T-helper 9 cell (primary cell): Measurements from ENCODE around the gene ICAM5.
"Not testable (repeated sequence)": the region's sequence is repeated elsewhere in the genome, so short reads cannot be mapped to it uniquely, and the experiment has no call there.

ENCODE experiments used
- DNase-seq: peaks from one replicate; pipeline ENCODE4 v3.0.0-alpha.2; 2020

ICAM5 gene

GRCh38 chr19:10321874-10322835 lies 32.4 kb downstream of the ICAM5 start:
- DNase-seq, result no peak

- DNase-seq, result no peak
Observed at GRCh38 chr19:10325732-10326131, 36.0 kb downstream of the ICAM5 start.

GRCh38 chr19:10327793-10328192 lies 38.0 kb downstream of the ICAM5 start:
- DNase-seq, result no peak

GRCh38 chr19:10328558-10329429 lies 39.0 kb downstream of the ICAM5 start:
- DNase-seq, result no peak

GRCh38 chr19:10329555-10329954 lies 39.8 kb downstream of the ICAM5 start:
- no peak for DNase-seq

GRCh38 chr19:10332158-10332964 lies 42.6 kb downstream of the ICAM5 start:
- DNase-seq, result no peak

- DNase-seq, result peak; percentile 96
Observed at GRCh38 chr19:10332965-10333757, 43.4 kb downstream of the ICAM5 start, which contains the start of gene RAVER1. RAVER1 (minus strand) TSS chr19:10333529; CDS start chr19:10333507, 22 bp downstream.

GRCh38 chr19:10333758-10334587 lies 44.2 kb downstream of the ICAM5 start:
- DNase-seq, result no peak

- peak; percentile 20 for DNase-seq
Observed at GRCh38 chr19:10334588-10335351, 45.0 kb downstream of the ICAM5 start.

GRCh38 chr19:10335352-10335985 lies 45.7 kb downstream of the ICAM5 start:
- no peak for DNase-seq

- DNase-seq, result not testable (repeated sequence)
Observed at GRCh38 chr19:10336725-10337124, 47.0 kb downstream of the ICAM5 start.

GRCh38 chr19:10338940-10339339 lies 49.2 kb downstream of the ICAM5 start:
- no peak for DNase-seq

- DNase-seq, result peak; percentile 34
Observed at GRCh38 chr19:10339380-10339960, 49.7 kb downstream of the ICAM5 start, which contains the start of gene ICAM3. ICAM3 (minus strand) TSS chr19:10339624; CDS start chr19:10339614, 10 bp downstream.

- DNase-seq, result no peak
Observed at GRCh38 chr19:10339977-10340376, 50.2 kb downstream of the ICAM5 start.

GRCh38 chr19:10343495-10343894 lies 53.7 kb downstream of the ICAM5 start:
- no peak for DNase-seq

GRCh38 chr19:10344780-10345179 lies 55.0 kb downstream of the ICAM5 start:
- DNase-seq, result no peak
